ENCODE data around the gene PRKAR1B. TPM values are rescaled to one million over a fixed set of nuclear protein-coding genes. Genes with fewer than 3 reads are reported as not detected.

PRKAR1B gene
- total RNA-seq, 1 experiment from 2014 or later, result 24.8 TPM

- no TSS peak for BruUV-seq (replicated peaks)
- H3K4me1 Mint-ChIP-seq (ENCODE audit: low read depth, unreplicated experiment), result no peaks in the 10 kb centered on the region
- peaks cover 67% of the 10 kb centered on the region for H3K36me3 Mint-ChIP-seq (ENCODE audit: insufficient read depth, unreplicated experiment)
- H3K9me3 Mint-ChIP-seq (ENCODE audit: low read depth, unreplicated experiment), result no peaks in the 10 kb centered on the region
- no peak overlapping the region for H3K4me3 Mint-ChIP-seq (ENCODE audit: low read depth, unreplicated experiment)
- CTCF ChIA-PET, result interaction anchor here (1.0 kb wide), 1 partner anchor 14 kb away, joined by 3 read pairs; no protein-coding TSS in a partner anchor
- no peaks in the 10 kb centered on the region for H3K27me3 Mint-ChIP-seq (ENCODE audit: unreplicated experiment)
- TF ChIP-seq, protein P1, sequence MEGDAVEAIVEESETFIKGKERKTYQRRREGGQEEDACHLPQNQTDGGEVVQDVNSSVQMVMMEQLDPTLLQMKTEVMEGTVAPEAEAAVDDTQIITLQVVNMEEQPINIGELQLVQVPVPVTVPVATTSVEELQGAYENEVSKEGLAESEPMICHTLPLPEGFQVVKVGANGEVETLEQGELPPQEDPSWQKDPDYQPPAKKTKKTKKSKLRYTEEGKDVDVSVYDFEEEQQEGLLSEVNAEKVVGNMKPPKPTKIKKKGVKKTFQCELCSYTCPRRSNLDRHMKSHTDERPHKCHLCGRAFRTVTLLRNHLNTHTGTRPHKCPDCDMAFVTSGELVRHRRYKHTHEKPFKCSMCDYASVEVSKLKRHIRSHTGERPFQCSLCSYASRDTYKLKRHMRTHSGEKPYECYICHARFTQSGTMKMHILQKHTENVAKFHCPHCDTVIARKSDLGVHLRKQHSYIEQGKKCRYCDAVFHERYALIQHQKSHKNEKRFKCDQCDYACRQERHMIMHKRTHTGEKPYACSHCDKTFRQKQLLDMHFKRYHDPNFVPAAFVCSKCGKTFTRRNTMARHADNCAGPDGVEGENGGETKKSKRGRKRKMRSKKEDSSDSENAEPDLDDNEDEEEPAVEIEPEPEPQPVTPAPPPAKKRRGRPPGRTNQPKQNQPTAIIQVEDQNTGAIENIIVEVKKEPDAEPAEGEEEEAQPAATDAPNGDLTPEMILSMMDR (IDR thresholded peaks at IDR 0.05; ENCODE audit: unreplicated experiment), result no peak
- intact Hi-C loops (cut with micrococcal nuclease; ENCODE audit: unreplicated experiment), result no loop called here
- H3K27ac Mint-ChIP-seq (ENCODE audit: unreplicated experiment), result no peak overlapping the region
- no peak for DNase-seq
These were observed 46.0 kb upstream of the PRKAR1B start for GRCh38 chr7:772861-773621.

- no peak for DNase-seq
- CTCF ChIA-PET, result interaction anchor here (1.0 kb wide), 1 partner anchor 14 kb away, joined by 3 read pairs; no protein-coding TSS in a partner anchor
- Mint-ChIP-seq H3K4me3 (ENCODE audit: low read depth, unreplicated experiment) (no peak overlapping the region), H3K9me3 (ENCODE audit: low read depth, unreplicated experiment) (no peaks in the 10 kb centered on the region), H3K27ac (ENCODE audit: unreplicated experiment) (no peak overlapping the region), H3K27me3 (ENCODE audit: unreplicated experiment) (no peaks in the 10 kb centered on the region), H3K36me3 (ENCODE audit: insufficient read depth, unreplicated experiment) (peaks cover 74% of the 10 kb centered on the region), H3K4me1 (ENCODE audit: low read depth, unreplicated experiment) (no peaks in the 10 kb centered on the region)
- TF ChIP-seq, protein P1 (IDR thresholded peaks at IDR 0.05; ENCODE audit: unreplicated experiment), result no peak
- intact Hi-C loops (cut with micrococcal nuclease; ENCODE audit: unreplicated experiment), result no loop called here
- no TSS peak for BruUV-seq (replicated peaks)
These were observed 45.3 kb upstream of the PRKAR1B start for GRCh38 chr7:772392-772791.

GRCh38 chr7:772005-772294 is 44.9 kb upstream of the PRKAR1B start:
- CTCF ChIA-PET, result no interaction called here
- no peak for DNase-seq
- no peaks in the 10 kb centered on the region for H3K4me1 Mint-ChIP-seq (ENCODE audit: low read depth, unreplicated experiment)
- no peak overlapping the region for H3K27ac Mint-ChIP-seq (ENCODE audit: unreplicated experiment)
- no peaks in the 10 kb centered on the region for H3K9me3 Mint-ChIP-seq (ENCODE audit: low read depth, unreplicated experiment)
- intact Hi-C loops (cut with micrococcal nuclease; ENCODE audit: unreplicated experiment), result no loop called here
- BruUV-seq (replicated peaks), result no TSS peak
- H3K36me3 Mint-ChIP-seq (ENCODE audit: insufficient read depth, unreplicated experiment), result peaks cover 77% of the 10 kb centered on the region
- no peaks in the 10 kb centered on the region for H3K27me3 Mint-ChIP-seq (ENCODE audit: unreplicated experiment)
- TF ChIP-seq, protein P1 (IDR thresholded peaks at IDR 0.05; ENCODE audit: unreplicated experiment), result no peak
- no peak overlapping the region for H3K4me3 Mint-ChIP-seq (ENCODE audit: low read depth, unreplicated experiment)

DNA sequence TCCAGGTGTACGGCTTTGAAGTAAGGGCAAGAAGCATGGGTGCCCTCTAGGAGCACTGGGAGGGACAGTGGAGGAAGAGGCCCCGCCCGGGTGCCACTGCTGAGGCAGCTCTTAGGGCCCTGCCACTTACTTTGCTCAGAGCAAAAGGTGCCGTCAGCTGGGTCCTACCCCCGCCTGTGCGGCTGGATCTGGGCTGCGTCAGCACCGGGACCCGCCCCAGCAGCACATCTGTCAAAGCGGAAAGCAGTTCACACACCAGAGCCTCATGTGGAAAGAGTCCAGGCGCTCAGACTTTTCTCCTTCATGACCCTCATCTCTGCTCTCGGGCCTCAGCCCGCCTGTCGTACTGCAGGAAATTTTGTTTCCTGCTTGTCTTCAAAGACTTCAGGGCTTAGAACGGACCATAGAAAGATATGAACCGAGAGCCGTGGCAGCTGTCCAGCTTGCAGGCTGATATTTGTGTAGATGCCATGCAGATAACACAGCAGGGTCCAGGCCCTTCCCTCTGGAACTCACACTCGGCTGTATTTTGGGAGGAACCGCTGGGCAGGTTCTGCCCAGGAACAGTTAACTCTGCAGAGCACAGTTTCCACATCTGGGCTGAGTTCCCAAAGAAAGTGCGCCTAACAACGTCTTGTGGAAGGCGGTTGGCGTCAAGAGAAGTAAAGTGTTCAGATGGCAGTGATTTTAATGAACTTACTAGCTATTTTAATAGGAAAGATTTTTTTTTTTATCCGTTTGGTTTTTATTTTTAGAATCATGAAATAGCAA is 44.3 kb upstream of the PRKAR1B start:
- DNase-seq, result no peak
- Mint-ChIP-seq H3K4me1 (ENCODE audit: low read depth, unreplicated experiment) (no peaks in the 10 kb centered on the region), H3K27me3 (ENCODE audit: unreplicated experiment) (no peaks in the 10 kb centered on the region), H3K4me3 (ENCODE audit: low read depth, unreplicated experiment) (no peak overlapping the region), H3K9me3 (ENCODE audit: low read depth, unreplicated experiment) (no peaks in the 10 kb centered on the region), H3K27ac (ENCODE audit: unreplicated experiment) (no peak overlapping the region), H3K36me3 (ENCODE audit: insufficient read depth, unreplicated experiment) (peaks cover 74% of the 10 kb centered on the region)
- no TSS peak for BruUV-seq (replicated peaks)
- CTCF ChIA-PET, result interaction anchor here (0.5 kb wide), 1 partner anchor 40 kb away, joined by 5 read pairs; no protein-coding TSS in a partner anchor
- TF ChIP-seq, protein P1 (IDR thresholded peaks at IDR 0.05; ENCODE audit: unreplicated experiment), result no peak
- intact Hi-C loops (cut with micrococcal nuclease; ENCODE audit: unreplicated experiment), result no loop called here
